OCI-LY7 (cell line): Measurements from ENCODE around the gene VEGFB. TPM values are rescaled to one million over a fixed set of nuclear protein-coding genes. Genes with fewer than 3 reads are reported as not detected.

Experiments
- BruUV-seq: library from RNA; stranded (reverse); fragments of 400-500 nt; replicated peaks from 2 replicates; lab custom pipeline; 2021; lab: Mats Ljungman, UMichigan
- CTCF ChIA-PET: fragments of 300-600 bp; sonication (Branson Sonifier 250); formaldehyde crosslinking; loops from one replicate; lab custom pipeline; 2022; ENCODE audit warnings: antibody characterized with exemption; ENCODE audit not compliant: unreplicated experiment; lab: Charles Lee
- POLR2A ChIA-PET: fragments of 300-600 bp; sonication (Branson Sonifier 250); formaldehyde crosslinking; loops from one replicate; lab custom pipeline; 2022; ENCODE audit warnings: antibody characterized with exemption; lab: Charles Lee
- DNase-seq: peaks from one replicate; pipeline ENCODE4 v3.0.0-alpha.2; 2015; ENCODE audit warnings: low spot score
- H2AFZ ChIP-seq: fragments of 200-600 bp; sonication (generic), shearing (Covaris generic); 2 replicates; pipeline ENCODE4 v1.6.1; 2014; ENCODE audit warnings: mild to moderate bottlenecking, antibody characterized with exemption, low read length, moderate library complexity
- H3K27ac ChIP-seq: fragments of 200-600 bp; sonication (generic); 2 replicates; pipeline ENCODE4 v1.5.1; 2014; ENCODE audit warnings: mixed run types, low read depth, mild to moderate bottlenecking, moderate library complexity, low read length, inconsistent platforms; ENCODE audit not compliant: poor library complexity, severe bottlenecking
- H3K36me3 ChIP-seq: fragments of 200-600 bp; sonication (generic); 2 replicates; pipeline ENCODE4 v1.6.1; 2014; ENCODE audit warnings: mild to moderate bottlenecking, antibody characterized with exemption, low read length, moderate library complexity, mixed read lengths; ENCODE audit not compliant: insufficient read depth
- H3K4me1 ChIP-seq: fragments of 200-600 bp; sonication (generic); 2 replicates; pipeline ENCODE4 v1.5.1; 2014; ENCODE audit warnings: mild to moderate bottlenecking, low read length; ENCODE audit not compliant: insufficient read depth, poor library complexity, severe bottlenecking
- H3K4me2 ChIP-seq: fragments of 200-600 bp; sonication (generic); 2 replicates; pipeline ENCODE4 v1.6.1; 2014; ENCODE audit warnings: mild to moderate bottlenecking, low read length
- H3K4me3 ChIP-seq: fragments of 200-600 bp; sonication (generic); 2 replicates; pipeline ENCODE4 v1.5.1; 2014; ENCODE audit warnings: mild to moderate bottlenecking, low read depth, low read length; ENCODE audit not compliant: poor library complexity, severe bottlenecking
- H3K79me2 ChIP-seq: fragments of 200-600 bp; sonication (generic); 2 replicates; pipeline ENCODE4 v1.6.1; 2016; ENCODE audit warnings: low read depth, mild to moderate bottlenecking, low read length, moderate library complexity, mixed read lengths; ENCODE audit not compliant: insufficient read depth
- H3K9me2 ChIP-seq: fragments of 200-600 bp; sonication (generic); 2 replicates; pipeline ENCODE4 v1.6.1; 2016; ENCODE audit warnings: mild to moderate bottlenecking, low read length, mixed read lengths; ENCODE audit not compliant: insufficient read depth
- H3K9me3 ChIP-seq: fragments of 200-600 bp; sonication (generic); 2 replicates; pipeline ENCODE4 v1.6.1; 2014; ENCODE audit warnings: mild to moderate bottlenecking, mixed run types, low read length, mixed read lengths
- H4K20me1 ChIP-seq: fragments of 200-600 bp; sonication (generic); 2 replicates; pipeline ENCODE4 v1.6.1; 2014; ENCODE audit warnings: mild to moderate bottlenecking, antibody characterized with exemption, low read length, moderate library complexity, mixed read lengths; ENCODE audit not compliant: insufficient read depth
- CTCF ChIP-seq: fragments of 200-600 bp; sonication (generic); conservative IDR thresholded peaks from 2 replicates; pipeline ENCODE4 v1.5.1; 2014; ENCODE audit warnings: mild to moderate bottlenecking, antibody characterized with exemption, low read length, moderate library complexity, mixed read lengths
- EZH2phosphoT487 ChIP-seq: fragments of 200-600 bp; sonication (generic); IDR thresholded peaks from 2 replicates; pipeline ENCODE4 v1.6.1; 2018; ENCODE audit warnings: low read depth, borderline replicate concordance, mild to moderate bottlenecking, mixed run types, antibody characterized with exemption, low read length, moderate library complexity, mixed read lengths
- intact Hi-C: fragments of 100-400 bp; cut with micrococcal nuclease; formaldehyde crosslinking; loops from one replicate; pipeline ENCODE4 v1.10.0; 2022; ENCODE audit not compliant: unreplicated experiment
- total RNA-seq, 2 experiments: library from RNA; depleted of rRNA in 1 of 2; stranded (reverse); fragments of >200 nt in 1 of 2; shearing (Covaris generic) in 1 of 2; gene quantifications; 2 replicates each; pipeline ENCODE4 v1.2.3, GENCODE V29; 2014 to 2022

VEGFB gene
- total RNA-seq, 2 experiments from 2014 or later = 35.3 to 59.6 TPM

GRCh38 chr11:64244107-64244506, 9.7 kb downstream of the VEGFB start:
- Histone ChIP-seq H3K4me1 (peaks cover 51% of the 10 kb centered on the region), H3K9me2 (no peaks in the 10 kb centered on the region), H3K4me3 (no peak overlapping the region), H3K36me3 (peaks cover 29% of the 10 kb centered on the region), H4K20me1 (no peaks in the 10 kb centered on the region), H3K27ac (peak overlapping the region; percentile 4), H3K9me3 (no peaks in the 10 kb centered on the region), H3K79me2 (peaks cover 28% of the 10 kb centered on the region), H3K4me2 (no peak overlapping the region), H2AFZ (no peak overlapping the region)
- ChIA-PET CTCF (interaction anchor here (0.7 kb wide), 1 partner anchor 60 kb away, joined by 3 read pairs; no protein-coding TSS in a partner anchor), POLR2A (interaction anchor here (0.9 kb wide), 1 partner anchor 20 kb away, joined by 5 read pairs; no protein-coding TSS in a partner anchor)
- DNase-seq = no peak
- intact Hi-C loops = no loop called here
- TF ChIP-seq CTCF (no peak), EZH2phosphoT487 (no peak)
- BruUV-seq = no TSS peak

- Histone ChIP-seq H3K4me1 (peaks cover 51% of the 10 kb centered on the region), H3K36me3 (peaks cover 29% of the 10 kb centered on the region), H3K9me2 (no peaks in the 10 kb centered on the region), H3K9me3 (no peaks in the 10 kb centered on the region), H3K4me2 (peak overlapping the region; percentile 81), H4K20me1 (no peaks in the 10 kb centered on the region), H3K27ac (peak overlapping the region; percentile 69), H3K4me3 (peak overlapping the region; percentile 88), H2AFZ (no peak overlapping the region), H3K79me2 (peaks cover 28% of the 10 kb centered on the region)
- ChIA-PET POLR2A (interaction anchor here (0.6 to 2.0 kb wide), 6 partner anchors 15 to 40 kb away, joined by 3 to 8 read pairs (median 4); partner anchors contain the start of genes DNAJC4, FERMT3, NUDT22 and TRPT1), CTCF (interaction anchor here (0.7 to 1.4 kb wide), 2 partner anchors 13 to 73 kb away, joined by 3 read pairs; partner anchors contain the start of genes PRDX5 and TRMT112)
- DNase-seq = no peak
- intact Hi-C loops = no loop called here
- TF ChIP-seq CTCF (no peak), EZH2phosphoT487 (no peak)
- BruUV-seq = no TSS peak
Observed at GRCh38 chr11:64244966-64245365, 10.6 kb downstream of the VEGFB start.

- Histone ChIP-seq H3K36me3 (peaks cover 29% of the 10 kb centered on the region), H3K27ac (peak overlapping the region; percentile 69), H2AFZ (no peak overlapping the region), H4K20me1 (no peaks in the 10 kb centered on the region), H3K4me3 (peak overlapping the region; percentile 88), H3K4me1 (peaks cover 51% of the 10 kb centered on the region), H3K9me3 (no peaks in the 10 kb centered on the region), H3K4me2 (peak overlapping the region; percentile 81), H3K79me2 (peaks cover 28% of the 10 kb centered on the region), H3K9me2 (no peaks in the 10 kb centered on the region)
- CTCF ChIA-PET = interaction anchor here (0.7 to 1.4 kb wide), 3 partner anchors 13 to 72 kb away, joined by 3 read pairs; partner anchors contain the start of genes PRDX5 and TRMT112
- POLR2A ChIA-PET = interaction anchor here (0.6 to 2.0 kb wide), 6 partner anchors 15 to 41 kb away, joined by 3 to 8 read pairs (median 4); partner anchors contain the start of genes DNAJC4, FERMT3, NUDT22 and TRPT1
- DNase-seq = peak; percentile 57
- TF ChIP-seq EZH2phosphoT487 (no peak), CTCF (no peak)
- BruUV-seq = no TSS peak
- intact Hi-C loops = no loop called here
Observed at GRCh38 chr11:64245401-64245796, 11.0 kb downstream of the VEGFB start.
